Breast epithelium (tissue), 3 donors: ENCODE results near the gene UCN3.

Experiments
- CTCF ChIP-seq, 3 donors: fragments of 450-650 bp; IDR thresholded peaks; one replicate each; pipeline ENCODE4 v1.5.1; 2016 to 2017; ENCODE audit warnings: antibody characterized with exemption in 3 of 3, mild to moderate bottlenecking in 3 of 3, moderate library complexity in 3 of 3
- POLR2A ChIP-seq: fragments of 450-650 bp; IDR thresholded peaks from one replicate; pipeline ENCODE4 v1.6.1; 2016; ENCODE audit warnings: antibody characterized with exemption, mild to moderate bottlenecking, moderate library complexity
- POLR2AphosphoS5 ChIP-seq, 3 donors: sonication (generic); formaldehyde crosslinking; IDR thresholded peaks; one replicate each; pipeline ENCODE4 v1.6.1; 2017; ENCODE audit warnings: antibody characterized with exemption in 3 of 3

GRCh38 chr10:5391790-5392189, 27.0 kb downstream of the UCN3 start:
- TF ChIP-seq CTCF (IDR thresholded peaks at IDR 0.05) (no peak), POLR2A (no peak), POLR2AphosphoS5 (IDR thresholded peaks at IDR 0.05) (no peak)
